ENCODE measurements around the gene SMTNL1.

GRCh38 chr11:57499983-57500461, 37.4 kb upstream of the SMTNL1 start:
- TF ChIP-seq CTCF (IDR thresholded peaks at IDR 0.05): no peak
- no peak for TF ChIP-seq POLR2A (IDR thresholded peaks at IDR 0.05)

All from Peyer's patch (tissue), 4 donors.